ENCODE data around the gene ICA1. TPM values are rescaled to one million over a fixed set of nuclear protein-coding genes. Genes with fewer than 3 reads are reported as not detected.

ICA1 gene
- total RNA-seq, 1 donor = 0.45 TPM

GRCh38 chr7:8146106-8146787 is 115.7 kb downstream of the ICA1 start:
- TF ChIP-seq CTCF (IDR thresholded peaks at IDR 0.05; ENCODE audit: insufficient read depth, low read length) = no peak
- DNase-seq (ENCODE audit: low read depth) = no peak
- H3K4me3 ChIP-seq (ENCODE audit: low read depth, low read length) = no peak overlapping the region

- no peak for TF ChIP-seq CTCF (IDR thresholded peaks at IDR 0.05; ENCODE audit: insufficient read depth, low read length)
- DNase-seq (ENCODE audit: low read depth) = no peak
These were observed 117.1 kb downstream of the ICA1 start for GRCh38 chr7:8144856-8145255.

GRCh38 chr7:8143151-8143874 is 118.7 kb downstream of the ICA1 start:
- TF ChIP-seq CTCF (IDR thresholded peaks at IDR 0.05; ENCODE audit: insufficient read depth, low read length) = no peak
- H3K4me3 ChIP-seq (ENCODE audit: low read depth, low read length) = no peak overlapping the region
- DNase-seq (ENCODE audit: low read depth) = no peak

More at GRCh38 chr7:8144856-8145255, 117.1 kb downstream of the ICA1 start:
- H3K4me3 ChIP-seq (ENCODE audit: low read depth, low read length) = no peak overlapping the region

DNA sequence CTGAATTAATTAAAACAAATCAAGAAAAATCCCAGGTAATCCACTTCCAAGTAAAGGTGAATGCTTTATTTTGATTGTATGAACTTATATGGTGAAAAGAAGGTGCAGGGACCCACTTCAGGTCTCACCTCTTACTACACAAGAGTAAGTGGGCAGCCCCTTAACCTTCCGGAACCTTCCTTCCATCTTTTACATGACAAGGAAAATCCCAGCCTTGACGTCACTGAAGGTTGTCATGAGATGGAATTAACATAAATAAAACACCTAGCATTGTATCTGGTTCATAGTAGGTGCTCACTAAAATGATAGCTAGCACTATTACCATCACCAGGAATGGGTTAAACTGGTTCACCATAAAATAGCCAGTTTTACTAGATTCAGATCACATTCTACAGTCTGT is 119.5 kb downstream of the ICA1 start:
- H3K4me3 ChIP-seq (ENCODE audit: low read depth, low read length) = no peak overlapping the region
- no peak for DNase-seq (ENCODE audit: low read depth)
- TF ChIP-seq CTCF (IDR thresholded peaks at IDR 0.05; ENCODE audit: insufficient read depth, low read length) = no peak

DNA sequence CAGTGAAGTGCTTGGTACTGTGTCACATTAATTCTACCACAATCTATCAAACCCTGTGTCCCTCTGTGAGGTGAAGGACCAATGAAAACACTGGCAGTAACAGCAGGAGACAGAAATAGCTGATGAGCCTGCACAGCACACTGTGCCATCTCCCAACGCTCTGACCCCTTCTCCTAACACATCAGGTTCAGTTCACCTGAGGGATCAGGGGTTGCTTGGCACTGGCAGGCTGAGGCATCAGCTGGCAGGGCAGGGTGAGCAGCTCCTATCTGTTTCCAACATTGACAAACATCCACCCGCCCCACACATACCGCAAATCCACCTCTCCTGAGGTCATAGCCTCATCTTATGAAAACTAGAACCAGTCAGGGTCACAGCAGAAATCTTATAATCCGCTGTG is 120.9 kb downstream of the ICA1 start:
- TF ChIP-seq CTCF (IDR thresholded peaks at IDR 0.05; ENCODE audit: insufficient read depth, low read length) = no peak
- DNase-seq (ENCODE audit: low read depth) = no peak
- no peak overlapping the region for H3K4me3 ChIP-seq (ENCODE audit: low read depth, low read length)

DNA sequence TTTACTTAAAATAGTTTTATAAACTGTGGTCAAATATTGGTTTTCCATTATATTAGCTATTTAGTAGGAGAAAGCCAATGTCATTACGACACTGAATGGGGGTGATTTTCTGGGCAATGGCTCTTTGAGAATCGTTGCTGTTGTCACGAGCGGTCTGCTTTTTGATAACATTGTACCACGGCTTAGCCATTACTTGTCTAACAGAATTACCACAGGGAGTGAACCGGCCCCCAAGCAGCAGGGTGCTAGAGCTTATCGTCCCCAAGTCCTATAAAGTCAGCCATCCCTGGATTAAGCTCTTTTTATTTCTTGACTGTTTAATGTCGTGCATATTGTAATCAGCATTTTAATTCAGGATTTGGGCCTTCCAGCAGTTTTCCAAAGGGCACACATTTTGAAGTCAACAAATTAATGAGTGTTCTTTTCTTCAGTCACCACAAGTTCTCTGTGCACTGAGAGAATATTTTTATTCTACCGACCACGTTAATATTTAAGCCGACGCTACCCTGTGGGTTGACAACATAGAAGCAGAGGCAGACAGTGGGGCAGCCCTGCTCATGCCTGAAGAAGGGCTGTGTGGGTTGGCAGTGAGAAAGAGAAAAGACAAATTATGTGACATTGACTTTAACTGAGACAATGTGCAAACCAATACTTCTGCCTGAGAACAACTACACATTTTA is 125.8 kb downstream of the ICA1 start:
- no peak for TF ChIP-seq CTCF (IDR thresholded peaks at IDR 0.05; ENCODE audit: insufficient read depth, low read length)
- no peak for DNase-seq (ENCODE audit: low read depth)
- no peak overlapping the region for H3K4me3 ChIP-seq (ENCODE audit: low read depth, low read length)

Measured in fibroblast of the aortic adventitia (primary cell).